HG03354 (cell line): ENCODE data around the gene FBRSL1.
"Not testable (repeated sequence)": the region's sequence is repeated elsewhere in the genome, so short reads cannot be mapped to it uniquely, and the experiment has no call there.

ENCODE experiments used
- ATAC-seq: cut with Tn5 transposase; IDR thresholded peaks from one replicate; pipeline ENCODE4 v1.9.1; 2021; ENCODE audit warnings: mild to moderate bottlenecking; ENCODE audit not compliant: unreplicated experiment, poor library complexity, severe bottlenecking

Gene FBRSL1

GRCh38 chr12:132466241-132467201, 23.4 kb upstream of the FBRSL1 start:
- ATAC-seq = no peak

GRCh38 chr12:132467511-132467910, 22.4 kb upstream of the FBRSL1 start:
- no peak for ATAC-seq

- ATAC-seq = no peak
These were observed 20.5 kb upstream of the FBRSL1 start for GRCh38 chr12:132469423-132469822.

- no peak for ATAC-seq
These were observed 19.6 kb upstream of the FBRSL1 start for GRCh38 chr12:132470397-132470796.

- no peak for ATAC-seq
These were observed 18.7 kb upstream of the FBRSL1 start for GRCh38 chr12:132471011-132471857.

GRCh38 chr12:132471858-132472255, 18.1 kb upstream of the FBRSL1 start:
- no peak for ATAC-seq

- no peak for ATAC-seq
These were observed 17.6 kb upstream of the FBRSL1 start for GRCh38 chr12:132472386-132472785.

GRCh38 chr12:132474237-132474741, 15.7 kb upstream of the FBRSL1 start:
- ATAC-seq = no peak

- not testable (repeated sequence) for ATAC-seq
These were observed 15.1 kb upstream of the FBRSL1 start for GRCh38 chr12:132474799-132475303.

- ATAC-seq = no peak
These were observed 14.5 kb upstream of the FBRSL1 start for GRCh38 chr12:132475304-132476037.

GRCh38 chr12:132476038-132476414, 13.9 kb upstream of the FBRSL1 start:
- no peak for ATAC-seq

GRCh38 chr12:132476421-132476820, 13.5 kb upstream of the FBRSL1 start:
- ATAC-seq = no peak

GRCh38 chr12:132477017-132477702, 12.8 kb upstream of the FBRSL1 start:
- ATAC-seq = no peak

GRCh38 chr12:132477703-132478432, 12.1 kb upstream of the FBRSL1 start:
- ATAC-seq = no peak

GRCh38 chr12:132478433-132478803, 11.5 kb upstream of the FBRSL1 start:
- no peak for ATAC-seq

GRCh38 chr12:132478845-132479244, 11.1 kb upstream of the FBRSL1 start:
- ATAC-seq = no peak

GRCh38 chr12:132479291-132479690, 10.7 kb upstream of the FBRSL1 start:
- no peak for ATAC-seq

GRCh38 chr12:132479938-132480622, 9.9 kb upstream of the FBRSL1 start:
- ATAC-seq = no peak
